Type B pancreatic cell (in vitro differentiated cells): ENCODE data around the gene DNAAF8. TPM values are rescaled to one million over a fixed set of nuclear protein-coding genes. Genes with fewer than 3 reads are reported as not detected.

Experiments
- DNase-seq: peaks from one replicate; pipeline ENCODE4 v3.0.0; 2021; ENCODE audit warnings: mixed read lengths; ENCODE audit not compliant: unreplicated experiment; ENCODE audit errors: extremely low spot score
- H3K27ac Mint-ChIP-seq: 2 replicates; pipeline ENCODE4 v1.8.0; 2021; ENCODE audit warnings: mild to moderate bottlenecking, mixed read lengths
- H3K27me3 Mint-ChIP-seq: 2 replicates; pipeline ENCODE4 v1.8.0; 2021; ENCODE audit warnings: mixed read lengths
- H3K36me3 Mint-ChIP-seq: 2 replicates; pipeline ENCODE4 v1.8.0; 2021; ENCODE audit warnings: mixed read lengths
- H3K4me1 Mint-ChIP-seq: one replicate; pipeline ENCODE4 v1.8.0; 2021; ENCODE audit warnings: mixed read lengths; ENCODE audit not compliant: unreplicated experiment
- H3K4me3 Mint-ChIP-seq: 2 replicates; pipeline ENCODE4 v1.8.0; 2021; ENCODE audit warnings: mild to moderate bottlenecking, mixed read lengths
- H3K9me3 Mint-ChIP-seq: 2 replicates; pipeline ENCODE4 v1.8.0; 2021; ENCODE audit warnings: mixed read lengths
- CTCF ChIP-seq: fragments of 200-600 bp; sonication (generic); conservative IDR thresholded peaks from 2 replicates; pipeline ENCODE4 v1.5.0; 2021; ENCODE audit warnings: antibody characterized with exemption, mild to moderate bottlenecking
- total RNA-seq: library from RNA; stranded (reverse); gene quantifications from 2 replicates; pipeline ENCODE4 v1.2.1, GENCODE V29; 2021; ENCODE audit warnings: low replicate concordance

The DNAAF8 gene
- total RNA-seq, 1 donor from 2014 or later, result 2.6 TPM

DNA sequence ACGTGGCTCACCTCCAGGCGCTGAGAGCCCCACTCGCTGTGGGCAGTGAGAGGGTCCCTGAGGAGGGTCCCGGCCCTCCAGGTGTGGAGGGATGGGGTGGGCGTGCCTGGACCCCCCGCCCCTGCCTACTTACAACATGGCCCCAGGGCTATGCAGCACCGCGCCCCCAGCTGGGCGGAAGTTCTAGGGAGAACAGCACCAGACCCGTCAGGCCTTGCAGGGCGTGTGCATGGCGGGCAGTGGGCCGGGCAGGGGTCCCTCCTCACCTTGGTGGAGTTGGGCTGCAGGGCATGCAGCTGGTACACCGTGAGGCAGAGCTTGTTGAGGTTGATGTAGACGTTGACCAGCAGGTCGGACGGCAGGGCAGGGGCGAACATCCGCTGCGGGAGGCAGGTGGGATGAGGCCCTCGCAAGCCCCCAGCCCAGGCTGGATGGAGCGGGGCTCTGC, 63.5 kb downstream of the DNAAF8 start:
- no peaks in the 10 kb centered on the region for H3K36me3 Mint-ChIP-seq

GRCh38 chr16:4798456-4798855, 64.1 kb downstream of the DNAAF8 start:
- H3K4me3 Mint-ChIP-seq, result no peak overlapping the region

More for the DNA sequence above, 63.5 kb downstream of the DNAAF8 start:
- no peak for DNase-seq
- Mint-ChIP-seq H3K9me3 (no peaks in the 10 kb centered on the region), H3K4me3 (no peak overlapping the region), H3K27me3 (no peaks in the 10 kb centered on the region), H3K27ac (no peak overlapping the region), H3K4me1 (peaks cover 6% of the 10 kb centered on the region)
- TF ChIP-seq CTCF, result no peak

More at GRCh38 chr16:4798456-4798855, 64.1 kb downstream of the DNAAF8 start:
- Mint-ChIP-seq H3K4me1 (peaks cover 11% of the 10 kb centered on the region), H3K9me3 (no peaks in the 10 kb centered on the region), H3K36me3 (no peaks in the 10 kb centered on the region), H3K27ac (no peak overlapping the region), H3K27me3 (no peaks in the 10 kb centered on the region)
- TF ChIP-seq CTCF, result no peak
- no peak for DNase-seq

Other genes starting within 250 kb of the DNAAF8 start
- gene CDIP1, start 195.8 kb upstream of the DNAAF8 start, total RNA-seq, result 19.2 and 41.3 TPM in 2 replicates
- 0.14 and 0.43 TPM in 2 replicates for gene C16orf96, start 178.2 kb upstream of the DNAAF8 start, total RNA-seq
- gene UBALD1, start 119.6 kb upstream of the DNAAF8 start, total RNA-seq, result 49.2 and 85.9 TPM in 2 replicates
- 87.9 and 88.6 TPM in 2 replicates for gene MGRN1, start 109.7 kb upstream of the DNAAF8 start, total RNA-seq
- 36.7 and 37.7 TPM in 2 replicates for gene NUDT16L1, start 41.0 kb upstream of the DNAAF8 start, total RNA-seq
- gene ANKS3, start 266 bp upstream of the DNAAF8 start, total RNA-seq, result 21.6 and 36.7 TPM in 2 replicates
- gene ZNF500, start 32.6 kb downstream of the DNAAF8 start, total RNA-seq, result 19.0 and 21.0 TPM in 2 replicates
- not detected in 2 replicates for gene SEPTIN12, start 53.8 kb downstream of the DNAAF8 start, total RNA-seq
- 5.0 and 7.8 TPM in 2 replicates for gene SMIM22, start 60.8 kb downstream of the DNAAF8 start, total RNA-seq
- gene ROGDI, start 68.1 kb downstream of the DNAAF8 start, total RNA-seq, result 37.6 and 39.3 TPM in 2 replicates
- gene GLYR1, start 112.8 kb downstream of the DNAAF8 start, total RNA-seq, result 120 and 126 TPM in 2 replicates
- gene UBN1, start 112.9 kb downstream of the DNAAF8 start, total RNA-seq, result 39.4 and 41.4 TPM in 2 replicates
- gene PPL, start 202.6 kb downstream of the DNAAF8 start, total RNA-seq, result 142 and 428 TPM in 2 replicates
- 0.71 and 0.92 TPM in 2 replicates for gene SEC14L5, start 223.8 kb downstream of the DNAAF8 start, total RNA-seq